Thyroid gland (tissue), 4 donors: Measurements from ENCODE around the gene FAM25G.

Experiments used
- POLR2A ChIP-seq, 2 donors: fragments of 450-650 bp; IDR thresholded peaks; one replicate each; pipeline ENCODE4 v1.6.1; 2017; ENCODE audit warnings: antibody characterized with exemption in 2 of 2, mild to moderate bottlenecking in 2 of 2, moderate library complexity in 1 of 2
- TF ChIP-seq, protein P1 (sequence below), 6 experiments: fragments of 200-600 bp in 3 of 6; fragments of 450-650 bp in 3 of 6; sonication (generic) in 3 of 6; IDR thresholded peaks; one replicate each; pipeline ENCODE4 v1.5.1; 2016 to 2019; ENCODE audit warnings: antibody characterized with exemption in 6 of 6, mild to moderate bottlenecking in 2 of 6, inconsistent platforms in 1 of 6, moderate library complexity in 1 of 6

DNA sequence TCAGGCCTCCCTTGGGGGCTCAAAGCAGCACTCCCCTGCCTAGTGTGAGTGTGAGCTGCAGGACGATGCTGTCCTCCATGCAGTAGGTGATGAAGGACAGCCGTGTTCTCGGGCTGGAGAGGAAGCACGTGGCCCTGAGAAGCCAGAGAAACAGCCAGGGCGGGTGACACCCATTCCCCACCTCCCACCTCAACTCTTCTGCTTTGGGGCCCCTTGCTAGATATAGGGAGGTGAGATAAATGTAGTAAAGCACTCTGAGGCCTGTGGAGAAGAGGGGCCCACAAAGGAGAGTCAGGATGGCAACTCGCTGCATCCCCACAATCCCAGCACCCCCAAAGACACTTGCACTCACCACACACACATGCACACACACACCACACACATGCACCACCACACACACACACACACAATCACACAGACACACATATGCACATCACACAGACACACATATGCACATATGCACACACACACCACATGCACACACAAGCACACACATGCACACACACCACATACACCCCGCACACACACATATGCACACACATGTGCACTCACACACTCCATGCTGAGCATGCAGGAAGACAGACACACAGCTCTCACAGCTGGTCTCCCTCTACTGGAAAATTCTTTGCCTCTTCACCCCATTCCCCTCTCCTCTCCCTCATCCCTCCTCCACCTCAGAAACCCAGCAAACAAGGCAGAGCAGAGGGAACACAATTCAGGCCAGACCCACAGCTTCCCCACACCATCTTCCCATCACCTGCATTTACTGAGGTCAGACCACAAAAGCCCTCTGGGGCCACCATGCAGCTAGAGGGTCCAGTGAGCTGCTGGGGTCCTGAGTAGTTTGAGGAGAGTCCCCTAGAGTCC, 38.1 kb downstream of the FAM25G start:
- TF ChIP-seq POLR2A (IDR thresholded peaks at IDR 0.05), result no peak
- TF ChIP-seq, protein P1, sequence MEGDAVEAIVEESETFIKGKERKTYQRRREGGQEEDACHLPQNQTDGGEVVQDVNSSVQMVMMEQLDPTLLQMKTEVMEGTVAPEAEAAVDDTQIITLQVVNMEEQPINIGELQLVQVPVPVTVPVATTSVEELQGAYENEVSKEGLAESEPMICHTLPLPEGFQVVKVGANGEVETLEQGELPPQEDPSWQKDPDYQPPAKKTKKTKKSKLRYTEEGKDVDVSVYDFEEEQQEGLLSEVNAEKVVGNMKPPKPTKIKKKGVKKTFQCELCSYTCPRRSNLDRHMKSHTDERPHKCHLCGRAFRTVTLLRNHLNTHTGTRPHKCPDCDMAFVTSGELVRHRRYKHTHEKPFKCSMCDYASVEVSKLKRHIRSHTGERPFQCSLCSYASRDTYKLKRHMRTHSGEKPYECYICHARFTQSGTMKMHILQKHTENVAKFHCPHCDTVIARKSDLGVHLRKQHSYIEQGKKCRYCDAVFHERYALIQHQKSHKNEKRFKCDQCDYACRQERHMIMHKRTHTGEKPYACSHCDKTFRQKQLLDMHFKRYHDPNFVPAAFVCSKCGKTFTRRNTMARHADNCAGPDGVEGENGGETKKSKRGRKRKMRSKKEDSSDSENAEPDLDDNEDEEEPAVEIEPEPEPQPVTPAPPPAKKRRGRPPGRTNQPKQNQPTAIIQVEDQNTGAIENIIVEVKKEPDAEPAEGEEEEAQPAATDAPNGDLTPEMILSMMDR (IDR thresholded peaks at IDR 0.05), result no peak
